B cell (primary cell): ENCODE data around the gene PDZD8. TPM values are rescaled to one million over a fixed set of nuclear protein-coding genes. Genes with fewer than 3 reads are reported as not detected.

Experiments
- ATAC-seq: fragments of 200-7000 bp; cut with Tn5 transposase; one replicate; pipeline ENCODE4 v1.10.0; 2021; ENCODE audit warnings: low read depth, mild to moderate bottlenecking, moderate number of reproducible peaks, moderate library complexity
- CTCF ChIA-PET: fragments of 350-600 bp; sonication (Branson Sonifier 250); formaldehyde crosslinking; loops from one replicate; lab custom pipeline; 2021; ENCODE audit warnings: antibody characterized with exemption, inconsistent platforms; lab: Charles Lee
- POLR2A ChIA-PET: fragments of 350-600 bp; sonication (Branson Sonifier 250); formaldehyde crosslinking; loops from one replicate; lab custom pipeline; 2021; ENCODE audit warnings: antibody characterized with exemption; lab: Charles Lee
- DNase-seq: peaks from one replicate; pipeline ENCODE4 v3.0.0; 2013
- H2AFZ ChIP-seq: 2 replicates; pipeline ENCODE4 v1.6.1; 2012; ENCODE audit warnings: mild to moderate bottlenecking, low read depth, low read length; ENCODE audit not compliant: insufficient read depth, poor library complexity, severe bottlenecking
- H3K27ac ChIP-seq, 2 donors: 1 replicate in 1 of 2; 2 replicates in 1 of 2; pipeline ENCODE4 v1.5.1; 2012 to 2013; ENCODE audit warnings: low read length in 2 of 2, mild to moderate bottlenecking in 2 of 2, moderate library complexity in 1 of 2
- H3K27me3 ChIP-seq, 4 experiments: fragments of 200-600 bp in 1 of 4; sonication (generic) in 1 of 4; replicated peaks in 1 of 4; 1 replicate in 2 of 4; 2 replicates in 2 of 4; pipeline versions ENCODE4 v1.6.1 to v1.7.0; 2013 to 2016; ENCODE audit warnings: low read length in 3 of 4, mild to moderate bottlenecking in 2 of 4, mixed read lengths in 1 of 4, moderate library complexity in 1 of 4; ENCODE audit not compliant: insufficient read depth in 4 of 4, control insufficient read depth in 3 of 4; ENCODE audit errors: control extremely low read depth in 1 of 4
- H3K36me3 ChIP-seq, 2 experiments: replicated peaks in 1 of 2; 1 replicate in 1 of 2; 2 replicates in 1 of 2; pipeline versions ENCODE4 v1.6.1 to v1.7.1; 2013; ENCODE audit warnings: low read length in 1 of 2; ENCODE audit not compliant: insufficient read depth in 2 of 2, control insufficient read depth in 1 of 2; ENCODE audit errors: control extremely low read depth in 1 of 2, extremely low read depth in 1 of 2
- H3K4me1 ChIP-seq, 2 donors: fragments of 200-600 bp in 1 of 2; sonication (generic) in 1 of 2; 1 replicate in 1 of 2; 2 replicates in 1 of 2; pipeline versions ENCODE4 v1.5.1 to v1.6.1; 2013 to 2017; ENCODE audit warnings: low read length in 2 of 2; ENCODE audit not compliant: control insufficient read depth in 2 of 2, insufficient read depth in 2 of 2
- H3K4me2 ChIP-seq: replicated peaks from 2 replicates; pipeline ENCODE3; 2012; ENCODE audit warnings: mild to moderate bottlenecking, low read depth, low read length; ENCODE audit not compliant: poor library complexity, severe bottlenecking
- H3K4me3 ChIP-seq, 5 experiments: fragments of 200-600 bp in 1 of 5; sonication (generic) in 1 of 5; 1 replicate in 3 of 5; 2 replicates in 2 of 5; pipeline versions ENCODE4 v1.5.1 to v1.7.0; 2011 to 2016; ENCODE audit warnings: low read length in 4 of 5, mild to moderate bottlenecking in 4 of 5, low read depth in 2 of 5, control low read depth in 1 of 5, moderate library complexity in 1 of 5; ENCODE audit not compliant: insufficient read depth in 1 of 5; ENCODE audit errors: control extremely low read depth in 1 of 5, extremely low read depth in 1 of 5
- H3K79me2 ChIP-seq: fragments of 200-600 bp; sonication (generic); one replicate; pipeline ENCODE4 v1.6.0; 2016; ENCODE audit warnings: low read length; ENCODE audit not compliant: control insufficient read depth, insufficient read depth
- H3K9ac ChIP-seq: fragments of 200-600 bp; sonication (generic); 2 replicates; pipeline ENCODE4 v1.6.1; 2017; ENCODE audit warnings: mild to moderate bottlenecking, low read length, moderate library complexity
- H3K9me3 ChIP-seq, 3 donors: one replicate each; pipeline versions ENCODE4 v1.6.1 to v1.7.1; 2013; ENCODE audit warnings: low read length in 2 of 3; ENCODE audit not compliant: control insufficient read depth in 2 of 3, insufficient read depth in 1 of 3; ENCODE audit errors: control extremely low read depth in 1 of 3
- H4K20me1 ChIP-seq: 2 replicates; pipeline ENCODE4 v1.6.0; 2012; ENCODE audit warnings: mild to moderate bottlenecking, low read length; ENCODE audit not compliant: insufficient read depth, control insufficient read depth, poor library complexity, severe bottlenecking
- H3K27ac Mint-ChIP-seq: one replicate; pipeline ENCODE4 v1.8.0; 2021; ENCODE audit warnings: mixed read lengths
- H3K27me3 Mint-ChIP-seq: one replicate; pipeline ENCODE4 v1.8.0; 2021; ENCODE audit warnings: mixed read lengths
- H3K4me1 Mint-ChIP-seq: one replicate; pipeline ENCODE4 v1.8.0; 2021; ENCODE audit warnings: mixed read lengths
- H3K4me3 Mint-ChIP-seq: one replicate; pipeline ENCODE4 v1.8.0; 2021; ENCODE audit warnings: mixed read lengths
- H3K9me3 Mint-ChIP-seq: one replicate; pipeline ENCODE4 v1.8.0; 2022; ENCODE audit warnings: mixed read lengths; ENCODE audit not compliant: insufficient read depth
- EZH2 ChIP-seq: IDR thresholded peaks from 2 replicates; pipeline ENCODE4 v1.6.1; 2012; ENCODE audit warnings: borderline replicate concordance, low read depth, mild to moderate bottlenecking, moderate library complexity, low read length; ENCODE audit not compliant: insufficient read depth, poor library complexity, severe bottlenecking
- WGBS: methylation state at CpG from one replicate; pipeline ENCODE4 v1.1.5; 2013; ENCODE audit warnings: missing lambda C conversion rate; ENCODE audit not compliant: insufficient coverage; 5-methylcytosine and 5-hydroxymethylcytosine counted together
- intact Hi-C: fragments of 100-400 bp; cut with micrococcal nuclease; formaldehyde crosslinking; loops from one replicate; pipeline ENCODE4 v1.10.0; 2022
- polyA plus RNA-seq: library from polyadenylated mRNA; depleted of rRNA; stranded (reverse); fragments of >200 nt; gene quantifications from 2 replicates; pipeline ENCODE4 v1.2.3, GENCODE V29; 2012
- total RNA-seq, 2 donors: library from RNA; stranded (reverse); fragments of 120-200 nt in 1 of 2; gene quantifications; 1 replicate in 1 of 2; 2 replicates in 1 of 2; pipeline versions ENCODE4 v1.2.3 to v1.2.4, GENCODE V29; 2013 to 2022
- TF ChIP-seq, protein P1 (sequence below): fragments of 200-600 bp; IDR thresholded peaks from one replicate; pipeline ENCODE4 v1.8.0; 2022; ENCODE audit warnings: antibody characterized with exemption, mild to moderate bottlenecking

The PDZD8 gene
- total and polyA plus RNA-seq, 2 donors (not counting 1 experiment from before 2014, with no cell fraction given), result 4.9 to 13.2 TPM

- Histone ChIP-seq H3K27ac (no peak overlapping the region), H3K9ac (no peak overlapping the region), H3K4me3 (no peak overlapping the region), H3K9me3 (no peaks in the 10 kb centered on the region), H3K4me1 (no peaks in the 10 kb centered on the region), H4K20me1 (no peaks in the 10 kb centered on the region), H2AFZ (no peak overlapping the region), H3K36me3 (no peaks in the 10 kb centered on the region), H3K4me2 (no peak overlapping the region), H3K27me3 (peaks cover 0 to 9% (median 0%) of the 10 kb centered on the region in 4 experiments), H3K79me2 (no peaks in the 10 kb centered on the region)
- Mint-ChIP-seq H3K27me3 (peaks cover 33% of the 10 kb centered on the region), H3K4me3 (no peak overlapping the region), H3K27ac (no peak overlapping the region), H3K9me3 (no peaks in the 10 kb centered on the region), H3K4me1 (no peaks in the 10 kb centered on the region)
- no peak for ATAC-seq
- TF ChIP-seq EZH2, result no peak
- TF ChIP-seq, protein P1, sequence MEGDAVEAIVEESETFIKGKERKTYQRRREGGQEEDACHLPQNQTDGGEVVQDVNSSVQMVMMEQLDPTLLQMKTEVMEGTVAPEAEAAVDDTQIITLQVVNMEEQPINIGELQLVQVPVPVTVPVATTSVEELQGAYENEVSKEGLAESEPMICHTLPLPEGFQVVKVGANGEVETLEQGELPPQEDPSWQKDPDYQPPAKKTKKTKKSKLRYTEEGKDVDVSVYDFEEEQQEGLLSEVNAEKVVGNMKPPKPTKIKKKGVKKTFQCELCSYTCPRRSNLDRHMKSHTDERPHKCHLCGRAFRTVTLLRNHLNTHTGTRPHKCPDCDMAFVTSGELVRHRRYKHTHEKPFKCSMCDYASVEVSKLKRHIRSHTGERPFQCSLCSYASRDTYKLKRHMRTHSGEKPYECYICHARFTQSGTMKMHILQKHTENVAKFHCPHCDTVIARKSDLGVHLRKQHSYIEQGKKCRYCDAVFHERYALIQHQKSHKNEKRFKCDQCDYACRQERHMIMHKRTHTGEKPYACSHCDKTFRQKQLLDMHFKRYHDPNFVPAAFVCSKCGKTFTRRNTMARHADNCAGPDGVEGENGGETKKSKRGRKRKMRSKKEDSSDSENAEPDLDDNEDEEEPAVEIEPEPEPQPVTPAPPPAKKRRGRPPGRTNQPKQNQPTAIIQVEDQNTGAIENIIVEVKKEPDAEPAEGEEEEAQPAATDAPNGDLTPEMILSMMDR, result no peak
- CTCF ChIA-PET, result interaction anchor here (1.5 kb wide), 1 partner anchor 20 kb away, joined by 3 read pairs; no protein-coding TSS in a partner anchor
- intact Hi-C loops, result no loop called here
- POLR2A ChIA-PET, result no interaction called here
- 94% methylated on average over 4 of the region's 8 CpGs for WGBS
- no peak for DNase-seq
Measured at GRCh38 chr10:117411479-117412399, 36.5 kb upstream of the PDZD8 start.

GRCh38 chr10:117410557-117410956 lies 35.3 kb upstream of the PDZD8 start:
- ChIA-PET POLR2A (no interaction called here), CTCF (no interaction called here)
- intact Hi-C loops, result no loop called here
- TF ChIP-seq, protein P1, result no peak
- TF ChIP-seq EZH2, result no peak
- no peaks in the 10 kb centered on the region for H3K9me3 Mint-ChIP-seq
- H3K4me2 ChIP-seq, result no peak overlapping the region
- no peaks in the 10 kb centered on the region for H3K36me3 ChIP-seq
- no peaks in the 10 kb centered on the region for H3K79me2 ChIP-seq
- H3K27me3 ChIP-seq, result peaks cover 0 to 9% (median 0%) of the 10 kb centered on the region in 4 experiments
- DNase-seq (no peak), ATAC-seq (no peak)
- H3K4me3 Mint-ChIP-seq, result no peak overlapping the region
- no peak overlapping the region for H3K27ac ChIP-seq
- peaks cover 33% of the 10 kb centered on the region for H3K27me3 Mint-ChIP-seq
- H3K4me1 ChIP-seq, result no peaks in the 10 kb centered on the region
- no peak overlapping the region for H3K27ac Mint-ChIP-seq
- no peaks in the 10 kb centered on the region for H4K20me1 ChIP-seq
- no peak overlapping the region for H2AFZ ChIP-seq
- H3K4me3 ChIP-seq, result no peak overlapping the region
- no peak overlapping the region for H3K9ac ChIP-seq
- no peaks in the 10 kb centered on the region for H3K4me1 Mint-ChIP-seq
- 56% methylated on average over 4 of the region's 4 CpGs for WGBS
- no peaks in the 10 kb centered on the region for H3K9me3 ChIP-seq
